ENCODE results near the gene MFAP5.
"Not testable (repeated sequence)": the region's sequence is repeated elsewhere in the genome, so short reads cannot be mapped to it uniquely, and the experiment has no call there.

MFAP5 gene

GRCh38 chr12:8672381-8672780 lies 9.8 kb upstream of the MFAP5 start:
- no peak for DNase-seq

GRCh38 chr12:8668441-8668840 lies 5.8 kb upstream of the MFAP5 start:
- no peak for DNase-seq

- DNase-seq, result no peak
These were observed 4.6 kb upstream of the MFAP5 start for GRCh38 chr12:8667270-8667669.

GRCh38 chr12:8665759-8666158 lies 3.1 kb upstream of the MFAP5 start:
- DNase-seq, result no peak

- DNase-seq, result no peak
These were observed 1.7 kb upstream of the MFAP5 start for GRCh38 chr12:8664228-8664913.

- no peak for DNase-seq
These were observed 875 bp downstream of the MFAP5 start for GRCh38 chr12:8661751-8662150.

- no peak for DNase-seq
These were observed 1.6 kb downstream of the MFAP5 start for GRCh38 chr12:8661016-8661415.

GRCh38 chr12:8658346-8658745 lies 4.3 kb downstream of the MFAP5 start:
- DNase-seq, result no peak

GRCh38 chr12:8655421-8655820 lies 7.2 kb downstream of the MFAP5 start:
- no peak for DNase-seq

GRCh38 chr12:8648576-8649205 lies 13.9 kb downstream of the MFAP5 start:
- no peak for DNase-seq

GRCh38 chr12:8647968-8648367 lies 14.7 kb downstream of the MFAP5 start:
- no peak for DNase-seq

- no peak for DNase-seq
These were observed 18.0 kb downstream of the MFAP5 start for GRCh38 chr12:8644345-8645248.

- DNase-seq, result no peak
These were observed 19.9 kb downstream of the MFAP5 start for GRCh38 chr12:8642775-8643174.

GRCh38 chr12:8639936-8640335 lies 22.7 kb downstream of the MFAP5 start:
- no peak for DNase-seq

- no peak for DNase-seq
These were observed 23.7 kb downstream of the MFAP5 start for GRCh38 chr12:8638951-8639350.

- DNase-seq, result no peak
These were observed 25.0 kb downstream of the MFAP5 start for GRCh38 chr12:8637666-8638065.

- DNase-seq, result no peak
These were observed 25.4 kb downstream of the MFAP5 start for GRCh38 chr12:8637244-8637643.

GRCh38 chr12:8636581-8636980 lies 26.0 kb downstream of the MFAP5 start:
- no peak for DNase-seq

GRCh38 chr12:8636007-8636346 lies 26.6 kb downstream of the MFAP5 start:
- not testable (repeated sequence) for DNase-seq

- DNase-seq, result not testable (repeated sequence)
These were observed 27.2 kb downstream of the MFAP5 start for GRCh38 chr12:8635342-8636006.

GRCh38 chr12:8630131-8630530 lies 32.5 kb downstream of the MFAP5 start:
- no peak for DNase-seq

- no peak for DNase-seq
These were observed 33.1 kb downstream of the MFAP5 start for GRCh38 chr12:8629486-8630033.

- DNase-seq, result no peak
These were observed 33.9 kb downstream of the MFAP5 start for GRCh38 chr12:8628731-8629130.

Measured in DMS 273 treated with DMSO at 0.1 percent for 48 hours (cell line).